VCaP (cell line): ENCODE measurements around the gene LAMA2.

Experiments used
- H3K27ac ChIP-seq: fragments of 450-650 bp; 2 replicates; pipeline ENCODE4 v1.5.1; 2017
- TF ChIP-seq, protein P1 (sequence below): fragments of 450-650 bp; conservative IDR thresholded peaks from 2 replicates; pipeline ENCODE4 v1.5.1; 2017; ENCODE audit warnings: mild to moderate bottlenecking, moderate library complexity

Gene LAMA2

DNA sequence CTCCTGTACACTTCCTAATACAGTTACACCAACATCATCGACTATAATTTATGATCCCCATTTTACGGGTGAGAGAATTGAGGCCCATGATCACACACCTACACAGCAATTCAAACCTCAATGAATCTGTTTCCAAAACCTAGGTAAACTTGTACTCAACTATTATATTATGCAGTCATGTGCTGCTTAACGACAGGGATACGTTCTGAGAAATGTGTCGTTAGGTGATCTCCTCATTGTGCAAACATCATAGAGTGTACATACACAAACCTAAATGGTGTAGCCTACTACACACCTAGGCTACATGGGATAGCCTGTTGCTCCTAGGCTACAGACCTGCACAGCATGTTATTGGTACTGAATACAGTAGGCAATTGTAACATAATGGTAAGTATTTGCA lies 441.4 kb downstream of the LAMA2 start:
- TF ChIP-seq, protein P1, sequence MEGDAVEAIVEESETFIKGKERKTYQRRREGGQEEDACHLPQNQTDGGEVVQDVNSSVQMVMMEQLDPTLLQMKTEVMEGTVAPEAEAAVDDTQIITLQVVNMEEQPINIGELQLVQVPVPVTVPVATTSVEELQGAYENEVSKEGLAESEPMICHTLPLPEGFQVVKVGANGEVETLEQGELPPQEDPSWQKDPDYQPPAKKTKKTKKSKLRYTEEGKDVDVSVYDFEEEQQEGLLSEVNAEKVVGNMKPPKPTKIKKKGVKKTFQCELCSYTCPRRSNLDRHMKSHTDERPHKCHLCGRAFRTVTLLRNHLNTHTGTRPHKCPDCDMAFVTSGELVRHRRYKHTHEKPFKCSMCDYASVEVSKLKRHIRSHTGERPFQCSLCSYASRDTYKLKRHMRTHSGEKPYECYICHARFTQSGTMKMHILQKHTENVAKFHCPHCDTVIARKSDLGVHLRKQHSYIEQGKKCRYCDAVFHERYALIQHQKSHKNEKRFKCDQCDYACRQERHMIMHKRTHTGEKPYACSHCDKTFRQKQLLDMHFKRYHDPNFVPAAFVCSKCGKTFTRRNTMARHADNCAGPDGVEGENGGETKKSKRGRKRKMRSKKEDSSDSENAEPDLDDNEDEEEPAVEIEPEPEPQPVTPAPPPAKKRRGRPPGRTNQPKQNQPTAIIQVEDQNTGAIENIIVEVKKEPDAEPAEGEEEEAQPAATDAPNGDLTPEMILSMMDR = no peak
- H3K27ac ChIP-seq = no peak overlapping the region

DNA sequence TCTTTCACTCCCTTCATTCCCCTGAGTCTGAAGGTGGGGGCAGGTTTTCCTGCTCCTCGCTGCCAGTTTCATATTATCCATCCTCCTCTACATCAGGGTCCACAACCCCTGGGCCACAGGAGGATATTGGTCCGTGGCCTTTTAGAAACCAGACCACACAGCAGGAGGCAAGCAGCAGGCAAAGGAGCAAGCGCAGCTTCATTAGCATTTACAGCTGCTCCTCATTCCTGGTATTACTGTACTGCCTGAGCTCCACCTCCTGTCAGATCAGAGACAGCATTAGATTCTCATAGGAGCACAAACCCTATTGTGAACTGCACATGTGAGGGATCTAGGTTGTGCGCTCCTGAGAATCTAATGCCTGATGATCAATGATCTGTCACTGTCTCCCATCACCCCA lies 446.7 kb downstream of the LAMA2 start:
- TF ChIP-seq, protein P1 = no peak

DNA sequence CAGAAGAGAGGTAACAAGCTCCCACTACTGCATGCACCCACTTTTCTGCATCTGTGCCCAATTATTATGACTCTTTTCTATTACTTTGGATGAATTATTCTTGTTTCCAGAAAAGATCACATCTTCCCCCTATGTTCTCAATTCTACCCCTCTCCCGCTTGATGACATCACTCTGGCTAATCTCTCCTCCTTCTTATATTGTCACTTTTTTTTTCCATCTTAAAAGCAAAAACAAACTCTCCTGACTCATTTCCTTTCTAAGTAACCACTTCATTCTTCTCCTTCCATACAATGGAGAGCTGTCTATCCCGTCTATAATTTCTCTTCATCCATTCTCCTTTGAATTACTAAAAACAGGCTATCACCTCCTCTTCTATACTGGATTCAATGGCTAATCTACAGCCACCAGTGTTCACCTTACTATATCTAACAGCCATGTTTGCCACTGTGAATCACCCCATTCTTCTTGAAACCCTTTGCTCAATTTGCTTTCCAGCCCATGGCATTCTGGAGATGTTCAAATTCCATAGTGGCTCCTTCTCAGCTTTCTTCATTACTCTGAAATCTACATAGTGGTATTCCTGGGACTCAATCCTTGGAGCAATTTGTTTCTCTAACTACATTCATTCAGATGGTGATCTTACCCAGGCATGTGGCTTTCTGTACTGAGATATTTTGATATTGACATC lies 448.7 kb downstream of the LAMA2 start:
- TF ChIP-seq, protein P1 = no peak

More for the DNA sequence above, 446.7 kb downstream of the LAMA2 start:
- no peak overlapping the region for H3K27ac ChIP-seq

DNA sequence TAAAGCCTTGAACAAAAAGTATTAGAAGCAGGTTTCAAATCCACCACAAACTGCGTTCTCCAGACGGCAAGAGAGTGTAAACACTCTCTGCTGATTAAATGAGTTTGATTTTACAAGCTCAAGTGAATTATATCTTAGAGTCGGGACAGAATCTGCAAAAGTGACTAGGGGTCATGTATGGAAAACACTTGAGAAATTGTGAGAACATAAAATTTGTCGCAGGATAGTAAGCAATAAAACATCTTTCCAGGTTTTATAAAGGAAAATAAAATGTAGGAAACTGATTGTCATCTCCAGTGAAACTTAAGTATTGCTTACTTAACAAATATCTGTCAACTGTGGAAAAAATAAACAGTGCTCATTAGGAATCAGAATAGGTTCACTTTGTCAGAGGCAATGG lies 452.9 kb downstream of the LAMA2 start:
- TF ChIP-seq, protein P1 = no peak
- no peak overlapping the region for H3K27ac ChIP-seq

More for the DNA sequence above, 448.7 kb downstream of the LAMA2 start:
- H3K27ac ChIP-seq = no peak overlapping the region

DNA sequence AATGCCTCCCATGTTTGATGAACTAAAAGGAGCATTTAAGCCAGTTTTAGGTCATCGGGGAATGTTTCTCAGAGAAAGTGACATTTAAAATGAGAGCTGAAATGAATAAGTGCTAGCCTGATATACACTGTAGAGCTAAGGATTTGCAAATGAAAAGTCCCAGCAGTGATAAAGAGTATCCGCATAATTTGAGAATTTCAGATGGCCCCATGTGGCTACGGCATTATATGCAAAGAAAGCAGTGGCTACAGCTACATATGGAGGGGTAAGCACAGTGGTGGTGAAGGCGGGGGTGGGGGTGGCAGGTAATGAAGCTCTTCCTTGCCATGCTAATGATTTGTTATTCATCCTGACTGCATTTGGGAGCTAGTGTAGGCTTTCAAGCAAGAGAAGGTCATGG lies 455.7 kb downstream of the LAMA2 start:
- TF ChIP-seq, protein P1 = no peak

DNA sequence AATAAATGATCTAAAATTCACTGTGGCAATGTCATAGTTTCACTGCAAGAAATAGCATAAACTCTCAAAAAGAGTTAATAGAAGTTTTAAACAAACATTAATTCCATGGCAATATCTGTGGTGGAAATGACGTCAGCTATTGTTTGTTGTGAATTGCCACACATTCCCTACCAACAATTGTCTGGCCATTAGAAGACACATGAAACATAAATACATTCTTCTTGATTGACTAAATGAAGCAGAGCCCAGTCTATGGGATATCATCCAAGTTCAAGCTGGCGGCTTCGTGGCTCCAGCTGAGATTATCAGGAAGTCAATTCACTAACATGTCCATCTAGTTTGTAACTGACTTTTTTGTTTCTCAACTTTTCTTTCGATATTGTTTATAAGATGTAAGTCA lies 458.0 kb downstream of the LAMA2 start:
- TF ChIP-seq, protein P1 = no peak
- H3K27ac ChIP-seq = no peak overlapping the region

More for the DNA sequence above, 455.7 kb downstream of the LAMA2 start:
- H3K27ac ChIP-seq = no peak overlapping the region

DNA sequence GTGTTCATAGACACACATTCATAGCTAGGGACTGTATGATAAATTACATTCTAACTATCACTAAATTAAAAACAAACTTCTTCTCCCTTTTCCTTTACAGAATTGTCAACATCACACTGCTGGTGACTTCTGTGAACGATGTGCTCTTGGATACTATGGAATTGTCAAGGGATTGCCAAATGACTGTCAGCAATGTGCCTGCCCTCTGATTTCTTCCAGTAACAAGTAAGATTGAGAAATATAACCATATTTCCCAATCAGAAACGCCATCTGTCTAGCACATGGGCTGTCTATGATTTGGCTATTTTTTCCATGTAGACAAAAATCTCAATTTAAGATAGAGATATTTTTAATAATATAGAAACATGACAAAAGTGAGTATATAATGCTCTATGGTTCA lies 459.3 kb downstream of the LAMA2 start:
- TF ChIP-seq, protein P1 = no peak
- no peak overlapping the region for H3K27ac ChIP-seq
